H9 (cell line): Measurements from ENCODE around the gene LCMT1. TPM values are rescaled to one million over a fixed set of nuclear protein-coding genes. Genes with fewer than 3 reads are reported as not detected.

Experiments used
- DNase-seq: peaks from one replicate; pipeline ENCODE4 v3.0.0-alpha.2; 2017
- H2AFZ ChIP-seq: one replicate; pipeline ENCODE4 v1.6.1; 2013; ENCODE audit warnings: mild to moderate bottlenecking, low read length, control low read depth, moderate library complexity
- H2AK5ac ChIP-seq: 2 replicates; pipeline ENCODE4 v1.6.1; 2013; ENCODE audit warnings: low read length, control low read depth, mixed read lengths; ENCODE audit not compliant: insufficient read length
- H2BK120ac ChIP-seq: one replicate; pipeline ENCODE4 v1.6.1; 2013; ENCODE audit warnings: low read depth, mild to moderate bottlenecking, low read length, control low read depth, inconsistent platforms; ENCODE audit not compliant: poor library complexity, severe bottlenecking
- H2BK12ac ChIP-seq: 2 replicates; pipeline ENCODE4 v1.6.1; 2013; ENCODE audit warnings: low read length, control low read depth, mixed read lengths, low read depth; ENCODE audit not compliant: insufficient read length
- H2BK15ac ChIP-seq: 2 replicates; pipeline ENCODE4 v1.6.1; 2013; ENCODE audit warnings: low read depth, low read length, control low read depth
- H2BK20ac ChIP-seq: one replicate; pipeline ENCODE4 v1.6.1; 2013; ENCODE audit warnings: low read depth, mild to moderate bottlenecking, low read length, control low read depth, inconsistent platforms; ENCODE audit not compliant: poor library complexity, severe bottlenecking
- H2BK5ac ChIP-seq: 2 replicates; pipeline ENCODE4 v1.6.1; 2013; ENCODE audit warnings: low read length, control low read depth, mixed read lengths; ENCODE audit not compliant: insufficient read length
- H3K14ac ChIP-seq: 2 replicates; pipeline ENCODE4 v1.6.1; 2013; ENCODE audit warnings: low read length, control low read depth; ENCODE audit not compliant: insufficient read depth
- H3K18ac ChIP-seq: 2 replicates; pipeline ENCODE4 v1.6.1; 2013; ENCODE audit warnings: low read depth, mild to moderate bottlenecking, mixed read lengths, low read length, control low read depth; ENCODE audit not compliant: insufficient read length
- H3K23ac ChIP-seq: 2 replicates; pipeline ENCODE4 v1.6.1; 2013; ENCODE audit warnings: low read length, control low read depth, mixed read lengths, low read depth; ENCODE audit not compliant: insufficient read length
- H3K23me2 ChIP-seq: 2 replicates; pipeline ENCODE4 v1.6.1; 2013; ENCODE audit warnings: low read depth, mild to moderate bottlenecking, mixed read lengths, low read length, control low read depth; ENCODE audit not compliant: insufficient read length, poor library complexity, severe bottlenecking
- H3K27ac ChIP-seq: 2 replicates; pipeline ENCODE4 v1.5.1; 2013; ENCODE audit warnings: low read length, control low read depth, mixed read lengths, low read depth; ENCODE audit not compliant: insufficient read length
- H3K27me3 ChIP-seq: 2 replicates; pipeline ENCODE4 v1.6.1; 2013; ENCODE audit warnings: low read length, control low read depth, inconsistent platforms; ENCODE audit not compliant: insufficient read depth
- H3K4ac ChIP-seq: 2 replicates; pipeline ENCODE4 v1.6.1; 2013; ENCODE audit warnings: low read depth, mild to moderate bottlenecking, control low read depth, inconsistent platforms, low read length, moderate library complexity
- H3K4me1 ChIP-seq: 2 replicates; pipeline ENCODE4 v1.6.1; 2013; ENCODE audit warnings: low read length, control low read depth, inconsistent platforms; ENCODE audit not compliant: insufficient read depth
- H3K4me2 ChIP-seq: 2 replicates; pipeline ENCODE4 v1.6.1; 2013; ENCODE audit warnings: low read length, control low read depth, mixed read lengths; ENCODE audit not compliant: insufficient read length, insufficient read depth
- H3K56ac ChIP-seq: 2 replicates; pipeline ENCODE4 v1.6.1; 2013; ENCODE audit warnings: low read depth, mild to moderate bottlenecking, mixed read lengths, low read length, control low read depth; ENCODE audit not compliant: insufficient read length
- H3K79me1 ChIP-seq: 2 replicates; pipeline ENCODE4 v1.6.1; 2013; ENCODE audit warnings: low read depth, mild to moderate bottlenecking, moderate library complexity, low read length, control low read depth, inconsistent platforms; ENCODE audit not compliant: insufficient read depth, poor library complexity, severe bottlenecking
- H3K79me2 ChIP-seq: 2 replicates; pipeline ENCODE4 v1.6.1; 2013; ENCODE audit warnings: low read length, control low read depth, inconsistent platforms; ENCODE audit not compliant: insufficient read depth
- H3K9ac ChIP-seq: 2 replicates; pipeline ENCODE4 v1.6.1; 2013; ENCODE audit warnings: low read length, control low read depth, mixed read lengths; ENCODE audit not compliant: insufficient read length; ENCODE audit errors: extremely low read depth
- H3K9me3 ChIP-seq: one replicate; pipeline ENCODE4 v1.6.1; 2013; ENCODE audit warnings: low read depth, low read length, inconsistent platforms; ENCODE audit not compliant: control insufficient read depth
- H3T11ph ChIP-seq: one replicate; pipeline ENCODE4 v1.6.1; 2013; ENCODE audit warnings: mild to moderate bottlenecking, low read length, control low read depth, inconsistent platforms
- H4K20me1 ChIP-seq: one replicate; pipeline ENCODE4 v1.6.1; 2013; ENCODE audit not compliant: control insufficient read depth, insufficient read length, insufficient read depth
- H4K5ac ChIP-seq: 2 replicates; pipeline ENCODE4 v1.6.1; 2013; ENCODE audit warnings: low read depth, mild to moderate bottlenecking, mixed read lengths, low read length, control low read depth; ENCODE audit not compliant: insufficient read length
- H4K8ac ChIP-seq: replicated peaks from 2 replicates; pipeline ENCODE4 v1.6.1; 2013; ENCODE audit warnings: low read length, control low read depth, mixed read lengths, low read depth; ENCODE audit not compliant: insufficient read length
- H4K91ac ChIP-seq: 2 replicates; pipeline ENCODE4 v1.6.1; 2013; ENCODE audit warnings: low read depth, mild to moderate bottlenecking, moderate library complexity, mixed read lengths, low read length, control low read depth; ENCODE audit not compliant: insufficient read length
- H3K27ac Mint-ChIP-seq, 3 experiments: 2 replicates in 2 of 3; 3 replicates in 1 of 3; pipeline ENCODE4 v1.8.0; 2020 to 2021; ENCODE audit warnings: mixed read lengths in 3 of 3, mild to moderate bottlenecking in 1 of 3, moderate library complexity in 1 of 3
- H3K27me3 Mint-ChIP-seq: 2 replicates; pipeline ENCODE4 v1.8.0; 2021; ENCODE audit warnings: low read depth, mild to moderate bottlenecking, moderate library complexity, mixed read lengths
- H3K36me3 Mint-ChIP-seq, 3 experiments: 2 replicates in 2 of 3; 3 replicates in 1 of 3; pipeline ENCODE4 v1.8.0; 2020 to 2021; ENCODE audit warnings: low read depth in 3 of 3, mixed read lengths in 3 of 3; ENCODE audit not compliant: insufficient read depth in 1 of 3
- H3K4me1 Mint-ChIP-seq, 2 experiments: 2 replicates each; pipeline ENCODE4 v1.8.0; 2020; ENCODE audit warnings: mixed read lengths in 2 of 2
- H3K4me3 Mint-ChIP-seq, 2 experiments: 2 replicates in 1 of 2; 3 replicates in 1 of 2; pipeline ENCODE4 v1.8.0; 2020 to 2021; ENCODE audit warnings: mild to moderate bottlenecking in 2 of 2, mixed read lengths in 2 of 2, moderate library complexity in 1 of 2
- H3K9me3 Mint-ChIP-seq, 2 experiments: 2 replicates in 1 of 2; 3 replicates in 1 of 2; pipeline ENCODE4 v1.8.0; 2020; ENCODE audit warnings: mild to moderate bottlenecking in 2 of 2, mixed read lengths in 2 of 2, moderate library complexity in 1 of 2
- CTCF ChIP-seq: fragments of 200-600 bp; sonication (generic); conservative IDR thresholded peaks from 3 replicates; pipeline ENCODE4 v1.8.0; 2021; ENCODE audit warnings: antibody characterized with exemption, mild to moderate bottlenecking
- WGBS: extraction: QIAGEN DNeasy Blood & Tissue Kit; methylation state at CpG from one replicate; pipeline ENCODE4 v1.1.7; 2013; ENCODE audit warnings: missing lambda C conversion rate, low lambda C conversion rate, mixed read lengths; ENCODE audit not compliant: insufficient read length; ENCODE audit errors: extremely low coverage; 5-methylcytosine and 5-hydroxymethylcytosine counted together
- total RNA-seq: library from RNA; stranded (reverse); gene quantifications from 2 replicates; pipeline ENCODE4 v1.2.1, GENCODE V29; 2021

The LCMT1 gene
- total RNA-seq, 1 experiment from 2014 or later: 81.2 TPM

GRCh38 chr16:25155553-25156460 lies 44.3 kb downstream of the LCMT1 start:
- Mint-ChIP-seq H3K9me3 (no peaks in the 10 kb centered on the region), H3K4me3 (no peak overlapping the region; a peak in 1 of 5 replicates), H3K27me3 (no peaks in the 10 kb centered on the region), H3K4me1 (no peaks in the 10 kb centered on the region), H3K36me3 (peaks cover 13 to 66% (median 59%) of the 10 kb centered on the region in 3 experiments; a peak in 6 of 7 replicates), H3K27ac (peak overlapping the region in 2 of 3 experiments; percentile 2 to 61; a peak in 2 of 7 replicates)
- Histone ChIP-seq H3K56ac (no peak overlapping the region), H3K14ac (no peak overlapping the region), H4K5ac (no peak overlapping the region), H4K91ac (no peak overlapping the region), H2AK5ac (no peak overlapping the region), H2BK12ac (no peak overlapping the region), H4K20me1 (no peaks in the 10 kb centered on the region), H2BK20ac (no peak overlapping the region), H3K4me2 (no peak overlapping the region), H3K4ac (no peak overlapping the region), H4K8ac (no peak overlapping the region), H3K23ac (no peak overlapping the region), H3K79me1 (no peaks in the 10 kb centered on the region), H3K27ac (no peak overlapping the region), H3K79me2 (no peaks in the 10 kb centered on the region), H2BK5ac (no peak overlapping the region), H2AFZ (no peak overlapping the region), H2BK15ac (no peak overlapping the region), H3K27me3 (no peaks in the 10 kb centered on the region), H2BK120ac (no peak overlapping the region), H3K18ac (no peak overlapping the region), H3K9me3 (no peaks in the 10 kb centered on the region), H3K9ac (no peak overlapping the region), H3T11ph (no peak overlapping the region), H3K4me1 (no peaks in the 10 kb centered on the region), H3K23me2 (no peaks in the 10 kb centered on the region)
- DNase-seq: no peak
- no peak for TF ChIP-seq CTCF
- WGBS: no CpG with 5 or more reads among the region's 13 CpGs
